SU-DHL-6 (cell line): ENCODE results near the gene MSANTD4.

Experiments
- H2AFZ ChIP-seq: fragments of 200-600 bp; sonication (generic); 2 replicates; pipeline ENCODE4 v1.6.1; 2014; ENCODE audit warnings: low read depth, mild to moderate bottlenecking, moderate library complexity, mixed read lengths, antibody characterized with exemption, low read length; ENCODE audit not compliant: severe bottlenecking
- H3F3A ChIP-seq: fragments of 200-600 bp; shearing (Covaris generic); 2 replicates; pipeline ENCODE4 v1.6.0; 2016; ENCODE audit warnings: antibody characterized with exemption, mild to moderate bottlenecking; ENCODE audit not compliant: insufficient read depth
- H3K27ac ChIP-seq: fragments of 200-600 bp; sonication (generic); 2 replicates; pipeline ENCODE4 v1.5.1; 2016; ENCODE audit warnings: low read depth, mild to moderate bottlenecking, low read length, moderate library complexity, mixed read lengths
- H3K27me3 ChIP-seq: fragments of 200-600 bp; sonication (generic), shearing (Covaris generic); 2 replicates; pipeline ENCODE4 v1.6.0; 2014; ENCODE audit warnings: mild to moderate bottlenecking, low read length
- H3K36me3 ChIP-seq: fragments of 200-600 bp; sonication (generic); 2 replicates; pipeline ENCODE4 v1.6.1; 2014; ENCODE audit warnings: mild to moderate bottlenecking, low read length, mixed read lengths
- H3K4me2 ChIP-seq: fragments of 300-600, 200-600 bp; shearing (Covaris generic), sonication (generic); 2 replicates; pipeline ENCODE4 v1.6.0; 2014; ENCODE audit warnings: low read length, low read depth, mild to moderate bottlenecking; ENCODE audit not compliant: poor library complexity, severe bottlenecking
- H3K4me3 ChIP-seq: fragments of 200-600 bp; sonication (generic); 2 replicates; pipeline ENCODE4 v1.5.1; 2014; ENCODE audit warnings: antibody characterized with exemption, low read length, mild to moderate bottlenecking, mixed read lengths; ENCODE audit not compliant: insufficient read depth, poor library complexity, severe bottlenecking
- H3K79me2 ChIP-seq: fragments of 200-600 bp; sonication (generic); 2 replicates; pipeline ENCODE4 v1.6.1; 2014; ENCODE audit warnings: mild to moderate bottlenecking, low read length, moderate library complexity; ENCODE audit not compliant: insufficient read depth
- H3K9ac ChIP-seq: fragments of 200-600 bp; sonication (generic); 2 replicates; pipeline ENCODE4 v1.7.0; 2014; ENCODE audit warnings: mild to moderate bottlenecking, low read length
- H3K9me2 ChIP-seq: fragments of 200-600 bp; sonication (generic); replicated peaks from 2 replicates; pipeline ENCODE4 v1.6.1; 2014; ENCODE audit warnings: low read length; ENCODE audit not compliant: insufficient read depth
- H3K9me3 ChIP-seq: fragments of 200-600 bp; sonication (generic); 2 replicates; pipeline ENCODE4 v1.6.1; 2014; ENCODE audit warnings: low read length, mixed read lengths; ENCODE audit not compliant: insufficient read depth
- H4K20me1 ChIP-seq: fragments of 200-600 bp; sonication (generic); 2 replicates; pipeline ENCODE4 v1.6.1; 2014; ENCODE audit warnings: low read depth, mild to moderate bottlenecking, antibody characterized with exemption, low read length, moderate library complexity, mixed read lengths
- CTCF ChIP-seq: fragments of 200-600 bp; sonication (generic); IDR thresholded peaks from one replicate; pipeline ENCODE4 v1.5.1; 2017; ENCODE audit warnings: antibody characterized with exemption, mild to moderate bottlenecking, low read length, moderate library complexity; ENCODE audit not compliant: insufficient read depth, poor library complexity, severe bottlenecking
- EZH2phosphoT487 ChIP-seq: fragments of 200-600 bp; sonication (generic), shearing (Covaris generic); conservative IDR thresholded peaks from 2 replicates; pipeline ENCODE4 v1.6.1; 2018; ENCODE audit warnings: mild to moderate bottlenecking, antibody characterized with exemption, low read length, moderate library complexity, mixed read lengths

Gene MSANTD4

GRCh38 chr11:106031202-106031810 is 9.3 kb upstream of the MSANTD4 start:
- TF ChIP-seq EZH2phosphoT487: no peak
- no peak for TF ChIP-seq CTCF
- Histone ChIP-seq H3K27me3 (no peaks in the 10 kb centered on the region), H4K20me1 (no peaks in the 10 kb centered on the region), H3K27ac (no peak overlapping the region), H3K79me2 (no peaks in the 10 kb centered on the region), H3K4me2 (no peak overlapping the region), H3K9ac (no peak overlapping the region), H2AFZ (no peak overlapping the region), H3F3A (no peaks in the 10 kb centered on the region), H3K36me3 (no peaks in the 10 kb centered on the region), H3K4me3 (no peak overlapping the region), H3K9me3 (no peaks in the 10 kb centered on the region), H3K9me2 (no peaks in the 10 kb centered on the region)

DNA sequence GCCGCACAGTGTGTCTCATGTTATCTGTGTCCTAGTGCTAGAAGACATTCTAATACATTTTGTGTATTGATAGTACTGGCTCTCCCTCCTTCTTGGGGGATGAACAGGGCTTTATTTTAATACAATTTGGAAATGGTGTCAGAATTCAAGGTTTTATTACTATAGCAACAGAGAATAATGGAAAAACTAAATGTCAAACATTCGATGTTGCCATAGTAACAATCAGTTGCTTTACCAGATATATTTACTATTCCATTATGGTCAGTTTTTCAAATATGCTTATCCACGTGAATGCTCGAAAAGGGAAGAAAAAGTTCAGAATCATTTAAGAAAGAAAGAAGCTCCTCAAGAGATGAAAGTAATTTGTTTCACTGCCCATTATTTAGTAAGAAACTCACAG is 8.6 kb upstream of the MSANTD4 start:
- no peaks in the 10 kb centered on the region for H3K27me3 ChIP-seq
- no peak for TF ChIP-seq EZH2phosphoT487
- no peak for TF ChIP-seq CTCF
- H2AFZ ChIP-seq: no peak overlapping the region
- H3K9ac ChIP-seq: no peak overlapping the region
- no peaks in the 10 kb centered on the region for H3F3A ChIP-seq
- H3K9me3 ChIP-seq: no peaks in the 10 kb centered on the region
- H4K20me1 ChIP-seq: no peaks in the 10 kb centered on the region
- H3K9me2 ChIP-seq: no peaks in the 10 kb centered on the region
- H3K4me2 ChIP-seq: no peak overlapping the region
- H3K27ac ChIP-seq: no peak overlapping the region
- H3K36me3 ChIP-seq: no peaks in the 10 kb centered on the region
- H3K4me3 ChIP-seq: no peak overlapping the region
- H3K79me2 ChIP-seq: no peaks in the 10 kb centered on the region

GRCh38 chr11:106022795-106023275 is 795 bp upstream of the MSANTD4 start:
- peaks cover 4% of the 10 kb centered on the region; the same call in 1 of the 2 replicates for H3K36me3 ChIP-seq
- no peak for TF ChIP-seq EZH2phosphoT487
- TF ChIP-seq CTCF: no peak
- peaks cover 42% of the 10 kb centered on the region for H3K79me2 ChIP-seq
- H2AFZ ChIP-seq: peak overlapping the region; percentile 93
- H3K4me3 ChIP-seq: peak overlapping the region; percentile 81
- H4K20me1 ChIP-seq: no peaks in the 10 kb centered on the region
- no peaks in the 10 kb centered on the region for H3K9me3 ChIP-seq
- H3K27me3 ChIP-seq: no peaks in the 10 kb centered on the region
- H3K9me2 ChIP-seq: no peaks in the 10 kb centered on the region
- H3K4me2 ChIP-seq: peak overlapping the region; percentile 70
- H3K9ac ChIP-seq: peak overlapping the region; percentile 45; the same call in 1 of the 2 replicates
- H3F3A ChIP-seq: peaks cover 16% of the 10 kb centered on the region
- peak overlapping the region; percentile 53 for H3K27ac ChIP-seq
